A673 (cell line): ENCODE measurements around the gene ZNF496. TPM values are rescaled to one million over a fixed set of nuclear protein-coding genes. Genes with fewer than 3 reads are reported as not detected.

Source experiments
- BruUV-seq: library from RNA; stranded (reverse); fragments of 400-500 nt; replicated peaks from 2 replicates; lab custom pipeline; 2021; lab: Mats Ljungman, UMichigan
- CTCF ChIA-PET: fragments of 300-600 bp; sonication (Branson Sonifier 250); formaldehyde crosslinking; loops from one replicate; lab custom pipeline; 2022; ENCODE audit warnings: antibody characterized with exemption; lab: Charles Lee
- POLR2A ChIA-PET: fragments of 300-600 bp; sonication (Branson Sonifier 250); formaldehyde crosslinking; loops from one replicate; lab custom pipeline; 2022; ENCODE audit warnings: antibody characterized with exemption; ENCODE audit not compliant: low non-redundant PET; lab: Charles Lee
- DNase-seq: peaks from one replicate; pipeline ENCODE4 v3.0.0-alpha.2; 2015; ENCODE audit warnings: low spot score
- H3K27ac ChIP-seq: fragments of 200-600 bp; sonication (generic); 2 replicates; pipeline ENCODE4 v1.5.1; 2016; ENCODE audit warnings: mixed run types, low read depth, mild to moderate bottlenecking, mixed read lengths, antibody characterized with exemption, low read length; ENCODE audit not compliant: poor library complexity, severe bottlenecking
- H3K27me3 ChIP-seq: fragments of 200-600 bp; sonication (generic); replicated peaks from 2 replicates; pipeline ENCODE4 v1.6.1; 2017; ENCODE audit warnings: mixed run types, low read depth, mild to moderate bottlenecking, mixed read lengths, antibody characterized with exemption, low read length; ENCODE audit not compliant: insufficient read depth, poor library complexity
- H3K36me3 ChIP-seq: fragments of 200-600 bp; sonication (generic); 2 replicates; pipeline ENCODE4 v1.6.1; 2016; ENCODE audit warnings: mixed run types, mild to moderate bottlenecking, mixed read lengths, antibody characterized with exemption, low read length; ENCODE audit not compliant: insufficient read depth, poor library complexity, severe bottlenecking
- H3K4me1 ChIP-seq: fragments of 200-600 bp; sonication (generic); 2 replicates; pipeline ENCODE4 v1.6.1; 2017; ENCODE audit warnings: mixed run types, mild to moderate bottlenecking, mixed read lengths, antibody characterized with exemption, low read length; ENCODE audit not compliant: insufficient read depth, poor library complexity, severe bottlenecking
- H3K4me3 ChIP-seq: fragments of 200-600 bp; sonication (generic); 2 replicates; pipeline ENCODE4 v1.5.1; 2016; ENCODE audit warnings: low read depth, mixed run types, mild to moderate bottlenecking, mixed read lengths, low read length; ENCODE audit not compliant: poor library complexity, severe bottlenecking
- H3K9me3 ChIP-seq: fragments of 200-600 bp; sonication (generic); 2 replicates; pipeline ENCODE4 v1.6.1; 2016; ENCODE audit warnings: mixed run types, low read depth, mild to moderate bottlenecking, mixed read lengths, antibody characterized with exemption, low read length; ENCODE audit not compliant: poor library complexity, severe bottlenecking
- EZH2 ChIP-seq: fragments of 200-600 bp; sonication (generic); IDR thresholded peaks from 2 replicates; pipeline ENCODE4 v1.6.1; 2017; ENCODE audit warnings: borderline replicate concordance, low read depth, mild to moderate bottlenecking, mixed read lengths, antibody characterized with exemption, low read length; ENCODE audit not compliant: poor library complexity, severe bottlenecking
- intact Hi-C: fragments of 100-400 bp; cut with micrococcal nuclease; formaldehyde crosslinking; loops from one replicate; pipeline ENCODE4 v1.10.0; 2022; ENCODE audit not compliant: unreplicated experiment
- total RNA-seq: library from RNA; stranded (reverse); gene quantifications from 2 replicates; pipeline ENCODE4 v1.2.3, GENCODE V29; 2021
- TF ChIP-seq, protein P1 (sequence below): fragments of 300-800, 200-600 bp; sonication (generic); conservative IDR thresholded peaks from 2 replicates; pipeline ENCODE4 v1.5.1; 2017; ENCODE audit warnings: low read depth, mild to moderate bottlenecking, antibody characterized with exemption, low read length, moderate library complexity, mixed read lengths

ZNF496 gene
- total RNA-seq, 1 experiment from 2014 or later: 30.2 TPM

DNA sequence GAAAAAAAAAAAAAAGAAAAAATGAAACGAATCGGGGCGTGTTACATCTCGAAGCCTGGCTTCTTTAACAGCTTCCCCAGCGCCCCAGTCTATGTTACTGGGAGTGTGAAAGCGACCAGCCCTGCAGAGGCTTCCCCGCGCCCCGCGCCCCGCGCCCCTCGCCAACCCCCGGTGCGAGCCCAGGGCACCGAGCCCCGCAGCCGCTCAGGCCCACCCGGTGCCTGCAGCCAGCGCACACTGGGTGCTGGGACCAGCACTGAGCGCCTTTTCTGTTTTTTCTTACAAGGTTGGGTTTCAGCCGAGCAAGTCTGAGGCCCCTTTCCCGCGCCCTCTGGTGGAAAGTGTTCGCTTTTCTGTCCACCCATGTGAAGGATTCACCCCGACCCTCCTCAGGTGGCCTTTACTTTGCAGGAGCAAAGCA, 42.1 kb upstream of the ZNF496 start:
- Histone ChIP-seq H3K9me3 (no peaks in the 10 kb centered on the region), H3K27me3 (no peaks in the 10 kb centered on the region), H3K4me3 (peak overlapping the region; percentile 28), H3K36me3 (no peaks in the 10 kb centered on the region), H3K27ac (no peak overlapping the region), H3K4me1 (peaks cover 7% of the 10 kb centered on the region)
- BruUV-seq: no TSS peak
- no peak for TF ChIP-seq EZH2
- TF ChIP-seq, protein P1, sequence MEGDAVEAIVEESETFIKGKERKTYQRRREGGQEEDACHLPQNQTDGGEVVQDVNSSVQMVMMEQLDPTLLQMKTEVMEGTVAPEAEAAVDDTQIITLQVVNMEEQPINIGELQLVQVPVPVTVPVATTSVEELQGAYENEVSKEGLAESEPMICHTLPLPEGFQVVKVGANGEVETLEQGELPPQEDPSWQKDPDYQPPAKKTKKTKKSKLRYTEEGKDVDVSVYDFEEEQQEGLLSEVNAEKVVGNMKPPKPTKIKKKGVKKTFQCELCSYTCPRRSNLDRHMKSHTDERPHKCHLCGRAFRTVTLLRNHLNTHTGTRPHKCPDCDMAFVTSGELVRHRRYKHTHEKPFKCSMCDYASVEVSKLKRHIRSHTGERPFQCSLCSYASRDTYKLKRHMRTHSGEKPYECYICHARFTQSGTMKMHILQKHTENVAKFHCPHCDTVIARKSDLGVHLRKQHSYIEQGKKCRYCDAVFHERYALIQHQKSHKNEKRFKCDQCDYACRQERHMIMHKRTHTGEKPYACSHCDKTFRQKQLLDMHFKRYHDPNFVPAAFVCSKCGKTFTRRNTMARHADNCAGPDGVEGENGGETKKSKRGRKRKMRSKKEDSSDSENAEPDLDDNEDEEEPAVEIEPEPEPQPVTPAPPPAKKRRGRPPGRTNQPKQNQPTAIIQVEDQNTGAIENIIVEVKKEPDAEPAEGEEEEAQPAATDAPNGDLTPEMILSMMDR: peak; percentile 59
- ChIA-PET CTCF (interaction anchor here (0.6 to 0.7 kb wide), 3 partner anchors 31 to 847 kb away, joined by 3 to 11 read pairs (median 3); no protein-coding TSS in a partner anchor), POLR2A (no interaction called here)
- DNase-seq: peak; percentile 70
- intact Hi-C loops: loop anchor here (2.0 kb wide), 1 partner anchor 113 kb away; no protein-coding TSS in a partner anchor

DNA sequence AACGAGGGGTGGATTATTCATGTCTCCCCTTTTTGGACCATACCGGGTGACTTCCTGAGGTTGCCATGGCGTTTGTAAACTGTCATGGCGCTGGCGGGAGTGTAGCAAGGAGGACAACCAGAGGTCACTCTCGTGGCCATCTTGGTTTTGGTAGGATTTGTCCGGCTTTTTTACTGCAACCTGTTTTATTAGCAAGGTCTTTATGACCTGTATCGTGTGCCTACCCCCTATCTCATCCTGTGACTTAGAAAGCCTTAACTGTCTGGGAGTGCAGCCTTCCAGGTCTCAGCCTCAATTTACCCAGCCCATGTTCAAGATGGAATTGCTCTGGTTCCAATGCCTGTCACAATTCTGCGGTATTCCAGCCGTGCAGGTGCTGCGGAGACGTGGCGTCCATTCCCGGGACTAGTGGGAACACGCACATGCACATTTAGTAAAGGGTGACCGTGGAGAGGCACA, 40.2 kb upstream of the ZNF496 start:
- no TSS peak for BruUV-seq
- POLR2A ChIA-PET: no interaction called here

DNA sequence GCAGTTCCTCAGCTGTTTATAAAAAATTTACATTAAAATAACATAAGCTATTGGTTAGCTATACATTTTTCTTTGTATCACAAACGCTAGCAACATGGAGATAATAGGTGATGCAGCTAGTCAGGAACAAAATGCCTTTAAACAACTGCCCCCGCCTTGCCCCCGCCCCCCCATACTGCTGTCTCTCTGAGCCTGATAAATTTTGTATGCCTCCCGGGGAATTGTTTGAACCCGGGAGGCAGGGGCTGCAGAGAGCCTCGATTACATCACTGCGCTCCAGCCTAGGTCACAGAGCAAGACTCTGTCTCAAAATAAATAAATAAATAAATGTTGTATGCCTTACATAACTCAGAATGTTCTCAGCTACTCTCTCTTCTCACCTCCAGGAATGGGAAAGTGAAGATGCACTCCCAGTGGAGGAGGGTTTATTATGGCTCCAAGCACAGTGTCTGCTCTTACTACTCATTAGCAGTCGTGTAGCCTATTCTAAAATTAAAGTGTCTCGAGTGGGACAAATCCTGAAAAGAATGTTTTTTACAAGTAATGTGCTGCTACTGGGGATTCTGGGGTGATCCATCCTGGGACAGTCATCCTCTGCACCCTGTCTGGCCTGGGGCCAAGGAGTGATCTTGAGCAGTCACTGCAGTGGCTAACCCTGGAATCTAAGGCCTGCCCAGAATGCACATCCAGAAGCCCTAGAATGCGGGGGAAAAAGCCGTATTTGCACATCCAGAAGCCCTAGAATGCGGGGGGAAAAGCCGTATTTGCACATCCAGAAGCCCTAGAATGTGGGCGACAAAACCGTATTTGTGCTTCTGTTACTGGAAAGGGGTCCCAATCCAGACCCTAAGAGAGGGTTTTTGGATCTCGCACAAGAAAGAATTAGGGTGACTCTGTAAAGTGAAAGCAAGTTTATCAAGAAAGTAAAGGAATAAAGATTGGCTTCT, 39.4 kb upstream of the ZNF496 start:
- DNase-seq: no peak
- no peaks in the 10 kb centered on the region for H3K9me3 ChIP-seq
- H3K27me3 ChIP-seq: no peaks in the 10 kb centered on the region
- ChIA-PET POLR2A (no interaction called here), CTCF (no interaction called here)
- no peaks in the 10 kb centered on the region for H3K4me1 ChIP-seq
- no TSS peak for BruUV-seq
- no peak overlapping the region for H3K4me3 ChIP-seq
- intact Hi-C loops: no loop called here
- no peak for TF ChIP-seq EZH2
- TF ChIP-seq, protein P1: no peak
- H3K36me3 ChIP-seq: no peaks in the 10 kb centered on the region
- no peak overlapping the region for H3K27ac ChIP-seq

More for the DNA sequence above, 40.2 kb upstream of the ZNF496 start:
- Histone ChIP-seq H3K9me3 (no peaks in the 10 kb centered on the region), H3K4me3 (no peak overlapping the region), H3K27me3 (no peaks in the 10 kb centered on the region), H3K36me3 (no peaks in the 10 kb centered on the region), H3K4me1 (peaks cover 5% of the 10 kb centered on the region), H3K27ac (no peak overlapping the region)
- CTCF ChIA-PET: no interaction called here
- DNase-seq: no peak
- intact Hi-C loops: loop anchor here (2.0 kb wide), 1 partner anchor 115 kb away; no protein-coding TSS in a partner anchor
- TF ChIP-seq, protein P1: no peak
- no peak for TF ChIP-seq EZH2
